K562 (cell line): Measurements from ENCODE around the gene NPR2. TPM values are rescaled to one million over a fixed set of nuclear protein-coding genes. Genes with fewer than 3 reads are reported as not detected.

ENCODE experiments used
- ATAC-seq: fragments of 200-7000 bp; cut with Tn5 transposase; 3 replicates; pipeline ENCODE4 v1.9.1; 2020; ENCODE audit warnings: moderate library complexity
- BruUV-seq: library from RNA; stranded (reverse); fragments of 400-500 nt; replicated peaks from 2 replicates; lab custom pipeline; 2021; lab: Mats Ljungman, UMichigan
- CTCF ChIA-PET: fragments of 300-600 bp; formaldehyde crosslinking; extraction: SDS; loops from one replicate; lab custom pipeline; 2021; ENCODE audit warnings: low intra/inter-chr PET ratio; lab: Yijun Ruan, JAX
- POLR2A ChIA-PET: fragments of 300-600, 350-650 bp; sonication (Branson Sonifier 250); formaldehyde crosslinking; extraction: SDS; loops from one replicate; lab custom pipeline; 2021; ENCODE audit warnings: antibody characterized with exemption, inconsistent platforms; lab: Yijun Ruan, JAX
- DNase-seq, 4 experiments: peaks; one replicate each; pipeline versions ENCODE4 v3.0.0 to v3.0.0-alpha.2; 2011 to 2018; ENCODE audit warnings: low spot score in 3 of 4, mixed read lengths in 3 of 4; ENCODE audit errors: extremely low read depth in 1 of 4
- FAIRE-seq: peaks from 2 replicates; lab custom pipeline; 2011; peaks lifted over from hg19 to GRCh38; lab: Jason Lieb, UNC
- H2AFZ ChIP-seq: 2 replicates; pipeline ENCODE4 v1.6.0; 2011; ENCODE audit warnings: low read depth, low read length, control low read depth, inconsistent platforms
- H3K27ac ChIP-seq: fragments of 200-600 bp; 3 replicates; pipeline ENCODE4 v1.8.0; 2011; ENCODE audit warnings: low read depth, mild to moderate bottlenecking, control low read depth, inconsistent platforms, low read length, moderate library complexity, mixed read lengths; ENCODE audit errors: extremely low read depth
- H3K27me3 ChIP-seq, 2 experiments: fragments of 300-600 bp in 1 of 2; 2 replicates in 1 of 2; 3 replicates in 1 of 2; pipeline versions ENCODE4 v1.6.0 to v1.8.0; 2011; ENCODE audit warnings: inconsistent platforms in 2 of 2, low read length in 2 of 2, mild to moderate bottlenecking in 1 of 2, mixed read lengths in 1 of 2, moderate library complexity in 1 of 2; ENCODE audit not compliant: control insufficient read depth in 2 of 2, insufficient read depth in 2 of 2
- H3K36me3 ChIP-seq: fragments of 300-600 bp; 3 replicates; pipeline ENCODE4 v1.8.0; 2011; ENCODE audit warnings: mild to moderate bottlenecking, low read length, inconsistent platforms; ENCODE audit not compliant: control insufficient read depth, insufficient read depth
- H3K4me1 ChIP-seq, 2 experiments: fragments of 200-600 bp in 1 of 2; replicated peaks in 1 of 2; 2 replicates in 1 of 2; 3 replicates in 1 of 2; pipeline versions ENCODE4 v1.5.1 to v1.8.0; 2011; ENCODE audit warnings: inconsistent platforms in 2 of 2, low read length in 2 of 2, mild to moderate bottlenecking in 1 of 2, mixed read lengths in 1 of 2, moderate library complexity in 1 of 2; ENCODE audit not compliant: control insufficient read depth in 2 of 2, insufficient read depth in 2 of 2
- H3K4me2 ChIP-seq: 2 replicates; pipeline ENCODE4 v1.6.1; 2011; ENCODE audit warnings: low read length, control low read depth, inconsistent platforms, mixed read lengths; ENCODE audit not compliant: insufficient read depth
- H3K4me3 ChIP-seq: fragments of 200-600 bp; sonication (generic), shearing (Covaris generic); 2 replicates; pipeline ENCODE4 v1.5.1; 2016; ENCODE audit warnings: control low read depth, inconsistent platforms
- H3K79me2 ChIP-seq: fragments of 200-600 bp; 3 replicates; pipeline ENCODE4 v1.8.0; 2011; ENCODE audit warnings: low read length, inconsistent platforms; ENCODE audit not compliant: control insufficient read depth, insufficient read depth
- H3K9ac ChIP-seq, 2 experiments: 2 replicates each; pipeline versions ENCODE4 v1.6.0 to v1.6.1; 2011; ENCODE audit warnings: low read depth in 2 of 2, low read length in 2 of 2, control low read depth in 1 of 2, inconsistent platforms in 1 of 2, mild to moderate bottlenecking in 1 of 2, mixed read lengths in 1 of 2; ENCODE audit not compliant: insufficient read depth in 1 of 2
- H3K9me1 ChIP-seq: one replicate; pipeline ENCODE4 v1.6.0; 2011; ENCODE audit warnings: inconsistent platforms, mild to moderate bottlenecking, low read length, moderate library complexity; ENCODE audit not compliant: control insufficient read depth, insufficient read depth
- H3K9me3 ChIP-seq: replicated peaks from 2 replicates; pipeline ENCODE4 v1.5.1; 2011; ENCODE audit warnings: low read depth, low read length, inconsistent platforms; ENCODE audit not compliant: control insufficient read depth, insufficient read depth
- H4K20me1 ChIP-seq: replicated peaks from 2 replicates; pipeline ENCODE4 v1.6.1; 2011; ENCODE audit warnings: low read length, inconsistent platforms, mixed read lengths; ENCODE audit not compliant: control insufficient read depth, insufficient read depth
- ATF7 ChIP-seq: fragments of 450-650 bp; IDR thresholded peaks from 2 replicates; pipeline ENCODE4 v1.7.1; 2014; ENCODE audit warnings: mild to moderate bottlenecking, moderate library complexity
- JUND ChIP-seq, 2 experiments: IDR thresholded peaks; 2 replicates in 1 of 2; 3 replicates in 1 of 2; pipeline ENCODE4 v1.6.1; 2011; ENCODE audit warnings: borderline replicate concordance in 2 of 2, low read depth in 2 of 2, low read length in 2 of 2, improper control_type of control experiment in 1 of 2, missing biosample characterization in 1 of 2, missing genetic modification characterization in 1 of 2, missing genetic modification reagents in 1 of 2
- NFIC ChIP-seq: fragments of 450-650 bp; IDR thresholded peaks from 2 replicates; pipeline ENCODE4 v1.6.1; 2017; ENCODE audit warnings: mild to moderate bottlenecking, inconsistent platforms
- RBM22 ChIP-seq: fragments of 200-400 bp; formaldehyde crosslinking; IDR thresholded peaks from 2 replicates; pipeline ENCODE4 v1.6.1; 2018; ENCODE audit warnings: low read length, low read depth; ENCODE audit not compliant: poor library complexity, severe bottlenecking
- ZNF584 ChIP-seq: fragments of 200-800 bp; sonication (Bioruptor generic); IDR thresholded peaks from 2 replicates; pipeline ENCODE4 v1.6.1; 2016; ENCODE audit warnings: low read depth, mild to moderate bottlenecking, missing genetic modification characterization, missing compliant biosample characterization
- WGBS: fragments of 100-300 bp; shearing (Covaris generic); methylation state at CpG from one replicate; pipeline ENCODE4 v1.1.6; 2016; ENCODE audit warnings: low coverage, mixed read lengths; ENCODE audit not compliant: insufficient coverage; ENCODE audit errors: missing lambda C conversion rate; 5-methylcytosine and 5-hydroxymethylcytosine counted together
- in situ Hi-C: fragments of 300-500 bp; cut with MboI; formaldehyde crosslinking; loops from 4 replicates; pipeline ENCODE4 v1.15.0; 2018; ENCODE audit warnings: inconsistent platforms, mixed read lengths
- intact Hi-C: fragments of 100-400 bp; cut with micrococcal nuclease; formaldehyde crosslinking; loops from 2 replicates; pipeline ENCODE4 v1.14.2; 2022
- polyA plus RNA-seq, 8 experiments: library from polyadenylated mRNA; depleted of rRNA in 4 of 8; stranded (reverse) in 5 of 8; unstranded in 3 of 8; fragments of >200 nt; fragmentation: Nextera tagmentation in 2 of 8; fragmentation: Illumina TruSeq in 1 of 8; extraction: Ambion mirVana in 2 of 8; extraction: Trizol in 1 of 8; gene quantifications; 2 replicates each; pipeline versions ENCODE4 v1.2.1 to v1.2.3, GENCODE V29; 2011 to 2014; ENCODE audit warnings: inconsistent platforms in 1 of 8, missing spikeins in 1 of 8
- total RNA-seq, 7 experiments: library from RNA; depleted of rRNA in 6 of 7; stranded (reverse); fragments of >200 nt in 6 of 7; fragmentation: Illumina TruSeq in 2 of 7; extraction: Trizol in 2 of 7; gene quantifications; 2 replicates each; pipeline versions ENCODE4 v1.2.1 to v1.2.3, GENCODE V29; 2011 to 2021; ENCODE audit warnings: low replicate concordance in 1 of 7
- TF ChIP-seq, protein P1 (sequence below), 2 experiments: fragments of 450-650 bp in 1 of 2; sonication (generic) in 1 of 2; formaldehyde crosslinking in 1 of 2; IDR thresholded peaks in 1 of 2; conservative IDR thresholded peaks in 1 of 2; 2 replicates each; pipeline versions ENCODE4 v1.6.1 to v1.8.1; 2016 to 2023; ENCODE audit warnings: mild to moderate bottlenecking in 2 of 2, moderate library complexity in 2 of 2, inconsistent platforms in 1 of 2, missing genetic modification reagents in 1 of 2

Gene NPR2
- total and polyA plus RNA-seq, 9 of the 15 experiments (the other 6 are each of a cell fraction or from before 2014, with no cell fraction given), result 2.4 to 12.9 (median 6.0) TPM

DNA sequence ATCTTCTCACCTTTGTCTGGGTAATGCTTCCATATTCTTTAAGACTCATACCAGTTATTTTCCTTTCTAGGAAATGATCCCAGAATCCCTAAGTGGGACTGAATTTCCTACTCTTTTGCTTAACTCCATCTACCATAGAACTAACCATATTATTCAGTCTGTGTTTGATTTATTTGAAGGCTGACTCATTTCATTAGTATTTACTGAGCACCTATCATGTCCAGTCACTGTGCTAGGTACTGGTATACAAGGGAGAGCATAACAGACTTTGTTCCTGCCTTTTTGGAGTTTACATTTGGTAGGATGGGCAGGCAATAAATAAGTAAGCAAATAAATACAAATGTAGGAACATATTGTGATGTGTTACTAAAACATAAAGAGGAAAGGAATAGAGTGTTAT, 4.3 kb downstream of the NPR2 start:
- H3K27ac ChIP-seq, result no peak overlapping the region
- no TSS peak for BruUV-seq
- H3K9me3 ChIP-seq, result no peaks in the 10 kb centered on the region
- intact Hi-C loops, result no loop called here
- no peak overlapping the region for H2AFZ ChIP-seq
- H3K9ac ChIP-seq, result no peak overlapping the region; a peak in 1 of 4 replicates
- H3K36me3 ChIP-seq, result peaks cover 6% of the 10 kb centered on the region; the same call in 2 of the 3 replicates
- no peak for DNase-seq
- no peak overlapping the region for H3K4me3 ChIP-seq
- in situ Hi-C loops, result loop anchor here (10.0 kb wide), 1 partner anchor 89 kb away; no protein-coding TSS in a partner anchor
- H3K9me1 ChIP-seq, result no peaks in the 10 kb centered on the region
- TF ChIP-seq NFIC, result no peak
- no peak for ATAC-seq
- no peak for FAIRE-seq
- H3K4me2 ChIP-seq, result no peak overlapping the region
- ChIA-PET CTCF (no interaction called here), POLR2A (interaction anchor here (1.3 kb wide), 1 partner anchor 18 kb away, joined by 3 read pairs; no protein-coding TSS in a partner anchor)
- no peaks in the 10 kb centered on the region for H3K27me3 ChIP-seq
- no peaks in the 10 kb centered on the region for H4K20me1 ChIP-seq
- H3K79me2 ChIP-seq, result no peaks in the 10 kb centered on the region
- peaks cover 15 to 21% of the 10 kb centered on the region in 2 experiments; a peak in 4 of 5 replicates for H3K4me1 ChIP-seq

- no peaks in the 10 kb centered on the region for H3K27me3 ChIP-seq
- WGBS, result 80% methylated on average over 6 of the region's 6 CpGs
- no peak overlapping the region for H2AFZ ChIP-seq
- no peaks in the 10 kb centered on the region for H4K20me1 ChIP-seq
- no peak for ATAC-seq
- H3K27ac ChIP-seq, result no peak overlapping the region; the same call in 2 of the 3 replicates
- TF ChIP-seq, protein P1, sequence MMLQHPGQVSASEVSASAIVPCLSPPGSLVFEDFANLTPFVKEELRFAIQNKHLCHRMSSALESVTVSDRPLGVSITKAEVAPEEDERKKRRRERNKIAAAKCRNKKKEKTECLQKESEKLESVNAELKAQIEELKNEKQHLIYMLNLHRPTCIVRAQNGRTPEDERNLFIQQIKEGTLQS (IDR thresholded peaks at IDR 0.05), result peak; percentile 91
- TF ChIP-seq, protein P1 (CRISPR knock-in tag; conservative IDR thresholded peaks at IDR 0.05), result no peak
- TF ChIP-seq JUND (IDR thresholded peaks at IDR 0.05; ENCODE audit: borderline replicate concordance, low read depth, low read length), result 0 out of 2 replicates have a peak, but pooled peaks have one; percentile 26
- TF ChIP-seq JUND (tag; IDR thresholded peaks at IDR 0.05; ENCODE audit: borderline replicate concordance, low read depth, low read length), result peak; percentile 48; the same call in 1 of the 3 replicates
- peak; percentile 43; the same call in 1 of the 2 replicates for TF ChIP-seq ATF7
- no peak for TF ChIP-seq ZNF584
- no peak for TF ChIP-seq RBM22
- no TSS peak for BruUV-seq
- H3K4me3 ChIP-seq, result no peak overlapping the region
- H3K79me2 ChIP-seq, result no peaks in the 10 kb centered on the region; the same call in 2 of the 3 replicates
- in situ Hi-C loops, result loop anchor here (10.0 kb wide), 1 partner anchor 87 kb away; no protein-coding TSS in a partner anchor
- no peak overlapping the region for H3K4me2 ChIP-seq
- ChIA-PET CTCF (no interaction called here), POLR2A (no interaction called here)
- H3K36me3 ChIP-seq, result peaks cover 9% of the 10 kb centered on the region; the same call in 2 of the 3 replicates
- H3K4me1 ChIP-seq, result peaks cover 17 to 35% of the 10 kb centered on the region in 2 experiments; a peak in 4 of 5 replicates
- intact Hi-C loops, result no loop called here
- no peaks in the 10 kb centered on the region for H3K9me1 ChIP-seq
- peak; percentile 37 for FAIRE-seq
- DNase-seq, result no peak
- H3K9ac ChIP-seq, result no peak overlapping the region
- H3K9me3 ChIP-seq, result no peaks in the 10 kb centered on the region
These were observed 6.1 kb downstream of the NPR2 start for GRCh38 chr9:35797311-35798109.
